ENCODE data around the gene OPTN. TPM values are rescaled to one million over a fixed set of nuclear protein-coding genes. Genes with fewer than 3 reads are reported as not detected.

The OPTN gene
- polyA plus RNA-seq, 3 donors, result 1.4 to 3.7 (median 2.6) TPM

DNA sequence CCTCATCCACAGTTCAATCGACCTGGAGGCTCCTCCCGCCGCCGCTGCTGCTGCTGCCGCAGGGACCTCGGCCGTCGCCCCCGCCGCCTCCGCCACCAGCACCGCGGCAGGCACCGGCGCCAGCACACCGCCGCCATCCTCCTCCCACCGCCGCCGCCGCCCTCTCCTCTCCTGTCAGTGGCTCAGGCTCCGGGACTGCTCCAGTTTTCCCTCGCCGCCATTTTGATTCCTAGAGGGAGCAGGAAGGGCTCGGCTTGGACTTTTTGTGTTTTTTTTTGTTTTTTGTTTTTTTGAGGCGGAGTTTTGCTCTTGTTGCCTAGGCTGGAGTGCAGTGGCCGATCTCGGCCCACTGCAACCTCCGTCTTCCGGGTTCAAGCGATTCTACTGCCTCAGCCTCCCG is 58.4 kb downstream of the OPTN start:
- H3K27ac Mint-ChIP-seq, result peak overlapping the region in 3 of 7 donors; percentile 33 to 78 (median 69)
- Histone ChIP-seq H3K79me2 (ENCODE audit: insufficient read depth, low read length) (peaks cover 12% of the 10 kb centered on the region), H3K4me3 (replicated peaks in 1 of 3; ENCODE audit: low read depth in 2 of 3, low read length in 3 of 3) (peak overlapping the region; percentile 32 to 64 (median 42)), H3K4me2 (replicated peaks; ENCODE audit: extremely low read depth, low read length, poor library complexity, severe bottlenecking) (peak overlapping the region; percentile 59), H3K9ac (ENCODE audit: insufficient read depth, low read length, poor library complexity, severe bottlenecking) (peak overlapping the region; percentile 24), H3K9me3 (replicated peaks in 1 of 2; ENCODE audit: control insufficient read depth in 1 of 2, insufficient read depth in 1 of 2, low read length in 2 of 2) (no peaks in the 10 kb centered on the region), H3K27me3 (ENCODE audit: control insufficient read depth in 2 of 2, insufficient read depth in 2 of 2, low read length in 2 of 2) (no peaks in the 10 kb centered on the region), H3K4me1 (ENCODE audit: control insufficient read depth in 1 of 2, insufficient read depth in 2 of 2, low read length in 2 of 2) (peaks cover 14 to 21% of the 10 kb centered on the region in 2 donors), H3K27ac (ENCODE audit: low read depth in 1 of 2, low read length in 2 of 2) (no peak overlapping the region), H2AFZ (ENCODE audit: insufficient read depth, low read depth, low read length, poor library complexity, severe bottlenecking) (peak overlapping the region; percentile 79), H4K20me1 (ENCODE audit: insufficient read depth, low read length) (no peaks in the 10 kb centered on the region), H3K36me3 (replicated peaks in 1 of 2; ENCODE audit: control insufficient read depth in 1 of 2, insufficient read depth in 2 of 2, low read length in 2 of 2) (no peaks in the 10 kb centered on the region)
- peak overlapping the region; percentile 80 to 84 for H3K4me3 Mint-ChIP-seq
- WGBS (ENCODE audit: insufficient coverage), result 61% methylated on average over 27 of the region's 32 CpGs
- peaks cover 19% of the 10 kb centered on the region for H3K4me1 Mint-ChIP-seq
- H3K36me3 Mint-ChIP-seq, result peaks cover 0 to 3% of the 10 kb centered on the region in 2 donors
- DNase-seq, result peak in 2 of 3 donors; percentile 2 to 5
- intact Hi-C loops (cut with micrococcal nuclease), result no loop called here
- no peak for TF ChIP-seq CTCF (IDR thresholded peaks at IDR 0.05)
- peaks cover 0 to 3% (median 2%) of the 10 kb centered on the region in 7 donors for H3K9me3 Mint-ChIP-seq
- peaks cover 2 to 8% (median 7%) of the 10 kb centered on the region in 3 donors for H3K27me3 Mint-ChIP-seq (ENCODE audit: low read depth in 3 of 3)

- peak within 1 kb of the TSS in 5 of 7 donors; percentile 19 to 89 (median 77) for H3K27ac Mint-ChIP-seq
- Histone ChIP-seq H3K4me2 (replicated peaks; ENCODE audit: extremely low read depth, low read length, poor library complexity, severe bottlenecking) (peak within 1 kb of the TSS; percentile 87), H3K27me3 (ENCODE audit: control insufficient read depth in 2 of 2, insufficient read depth in 2 of 2, low read length in 2 of 2) (no peaks in the 10 kb centered on the region), H3K9me3 (replicated peaks in 1 of 2; ENCODE audit: control insufficient read depth in 1 of 2, insufficient read depth in 1 of 2, low read length in 2 of 2) (no peaks in the 10 kb centered on the region), H3K79me2 (ENCODE audit: insufficient read depth, low read length) (peaks cover 12% of the 10 kb centered on the region), H3K27ac (ENCODE audit: low read depth in 1 of 2, low read length in 2 of 2) (no peak within 1 kb of the TSS), H4K20me1 (ENCODE audit: insufficient read depth, low read length) (no peaks in the 10 kb centered on the region), H3K4me1 (ENCODE audit: control insufficient read depth in 1 of 2, insufficient read depth in 2 of 2, low read length in 2 of 2) (peaks cover 14 to 21% of the 10 kb centered on the region in 2 donors), H2AFZ (ENCODE audit: insufficient read depth, low read depth, low read length, poor library complexity, severe bottlenecking) (peak within 1 kb of the TSS; percentile 71), H3K9ac (ENCODE audit: insufficient read depth, low read length, poor library complexity, severe bottlenecking) (no peak within 1 kb of the TSS), H3K4me3 (replicated peaks in 1 of 3; ENCODE audit: low read depth in 2 of 3, low read length in 3 of 3) (peak within 1 kb of the TSS; percentile 14 to 71 (median 23)), H3K36me3 (replicated peaks in 1 of 2; ENCODE audit: control insufficient read depth in 1 of 2, insufficient read depth in 2 of 2, low read length in 2 of 2) (peaks cover 0 to 5% of the 10 kb centered on the region in 2 donors)
- intact Hi-C loops (cut with micrococcal nuclease), result loop anchor here (2.0 to 5.0 kb wide), 2 partner anchors 141 to 142 kb away; partner anchors contain the start of gene PHYH (in 1 of the 2)
- H3K9me3 Mint-ChIP-seq, result peaks cover 0 to 3% (median 2%) of the 10 kb centered on the region in 7 donors
- peak; percentile 90 for TF ChIP-seq CTCF (IDR thresholded peaks at IDR 0.05)
- peaks cover 3 to 7% of the 10 kb centered on the region in 2 donors for H3K36me3 Mint-ChIP-seq
- under 1% methylated on average over 47 of the region's 56 CpGs for WGBS (ENCODE audit: insufficient coverage)
- peaks cover 19% of the 10 kb centered on the region for H3K4me1 Mint-ChIP-seq
- peaks cover 2 to 8% (median 7%) of the 10 kb centered on the region in 3 donors for H3K27me3 Mint-ChIP-seq (ENCODE audit: low read depth in 3 of 3)
- peak within 1 kb of the TSS; percentile 76 to 89 for H3K4me3 Mint-ChIP-seq
- peak; percentile 96 to 100 (median 98) for DNase-seq
Observed at GRCh38 chr10:13160934-13161856, 61.2 kb downstream of the OPTN start, which contains the start of gene MCM10. Gene MCM10, plus strand, starts transcription at chr10:13161558. Its CDS starts 2,645 bp downstream, at chr10:13164203.
